NCI-H2081 treated with DMSO at 0.1 percent for 48 hours (cell line): ENCODE data around the gene PRRC2B.
"Not testable (repeated sequence)": the region's sequence is repeated elsewhere in the genome, so short reads cannot be mapped to it uniquely, and the experiment has no call there.

ENCODE experiments used
- DNase-seq: peaks from one replicate; lab custom pipeline; 2025; lab: John Stamatoyannopoulos, UW

PRRC2B gene

DNA sequence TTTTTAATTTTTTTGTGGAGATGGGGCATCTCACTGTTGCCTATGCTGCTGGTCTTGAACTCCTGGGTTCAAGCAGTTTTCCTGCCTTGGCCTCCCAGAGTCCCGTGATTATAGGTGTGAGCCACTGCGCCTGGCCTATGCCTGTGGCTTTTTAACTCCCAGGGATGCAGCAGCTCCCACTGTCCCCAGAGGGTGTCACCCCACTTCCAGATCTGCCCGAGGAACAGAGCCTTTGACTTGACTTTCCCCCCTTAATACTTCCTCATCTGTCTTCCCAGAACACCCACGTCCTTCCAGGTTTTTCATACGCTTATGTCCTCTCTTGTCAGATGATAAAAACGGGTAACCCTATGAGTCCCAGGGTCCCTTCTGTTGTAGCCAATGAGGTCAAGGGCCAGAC lies 7.6 kb upstream of the PRRC2B start:
- no peak for DNase-seq

GRCh38 chr9:131387394-131387793 lies 6.5 kb upstream of the PRRC2B start:
- no peak for DNase-seq

DNA sequence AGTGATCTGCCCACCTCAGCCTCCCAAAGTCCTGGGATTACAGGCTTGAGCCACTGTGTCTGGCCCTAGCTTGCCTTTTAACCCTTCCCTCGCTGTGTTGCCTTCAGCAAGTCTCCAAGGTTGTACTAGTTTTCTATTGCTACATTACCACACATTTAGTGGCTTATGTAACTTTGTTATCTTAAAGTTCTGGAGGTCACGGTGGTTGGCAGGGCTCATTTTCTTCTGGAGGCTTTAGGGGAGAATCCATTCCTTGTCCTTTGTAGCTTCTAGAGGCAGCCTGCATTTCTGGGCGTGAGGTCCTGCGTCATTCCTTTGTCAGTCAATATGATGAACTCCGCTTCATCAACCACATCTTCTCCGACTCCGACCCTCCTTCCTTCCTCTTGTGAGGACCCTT lies 2.9 kb upstream of the PRRC2B start:
- DNase-seq = no peak

GRCh38 chr9:131391504-131391903 lies 2.4 kb upstream of the PRRC2B start:
- DNase-seq = no peak

DNA sequence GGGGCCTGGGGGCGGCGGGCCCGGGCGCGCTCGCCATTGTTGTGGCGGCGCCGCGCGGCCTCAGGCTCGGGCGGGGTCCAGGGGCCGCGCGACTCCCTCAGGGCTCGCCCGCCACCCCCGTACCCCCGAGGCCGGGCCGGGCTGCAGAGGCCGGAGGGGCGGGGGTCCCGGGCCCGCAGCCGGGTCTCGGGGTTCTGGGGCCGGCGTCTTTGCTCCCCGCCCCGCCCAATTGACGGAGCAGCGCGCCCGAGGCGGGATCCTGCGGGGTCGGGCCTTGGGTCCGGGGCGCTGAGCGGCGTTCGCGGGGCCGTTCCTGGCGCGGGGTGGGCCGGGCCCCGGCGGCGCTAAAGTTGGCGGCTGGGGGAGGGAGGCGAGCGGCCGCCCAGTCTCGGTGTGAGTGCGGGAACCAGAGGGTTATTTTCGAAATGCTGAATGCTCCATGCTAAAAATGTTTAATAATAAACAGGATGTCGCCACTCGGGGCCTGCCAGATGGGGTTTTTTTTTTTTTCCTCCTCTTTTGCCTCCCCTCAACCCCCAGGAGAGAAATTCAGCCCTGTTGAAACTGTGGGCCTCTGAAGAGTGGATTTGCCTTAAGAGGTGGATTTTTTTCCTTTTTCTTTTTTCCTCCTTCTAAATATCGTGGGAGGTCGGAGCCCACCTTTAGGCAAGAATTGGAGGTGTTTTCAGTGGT lies 724 bp downstream of the PRRC2B start:
- no peak for DNase-seq

- no peak for DNase-seq
These were observed 1.5 kb downstream of the PRRC2B start for GRCh38 chr9:131395157-131396098.

DNA sequence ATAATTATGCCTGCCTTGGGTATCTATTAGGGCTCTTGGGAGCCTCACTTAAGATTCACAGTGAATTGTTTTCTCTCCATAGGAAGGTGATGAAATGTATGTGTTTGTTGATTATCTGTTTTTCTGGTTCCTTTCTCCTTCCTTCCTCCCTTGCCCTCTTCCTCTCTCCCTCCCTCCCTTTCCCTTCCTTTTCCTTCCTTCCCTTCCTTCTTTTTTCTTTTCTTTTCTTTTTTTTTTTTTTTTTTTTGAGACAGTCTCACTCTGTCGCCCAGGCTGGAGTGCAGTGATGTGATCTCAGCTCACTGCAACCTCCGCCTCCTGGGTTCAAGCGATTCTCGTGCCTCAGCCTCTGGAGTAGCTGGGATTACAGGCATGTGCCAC lies 2.2 kb downstream of the PRRC2B start:
- DNase-seq = not testable (repeated sequence)

GRCh38 chr9:131396626-131397025 lies 2.7 kb downstream of the PRRC2B start:
- no peak for DNase-seq

- DNase-seq = no peak
These were observed 3.4 kb downstream of the PRRC2B start for GRCh38 chr9:131397100-131397790.

- DNase-seq = no peak
These were observed 4.3 kb downstream of the PRRC2B start for GRCh38 chr9:131398204-131398603.

DNA sequence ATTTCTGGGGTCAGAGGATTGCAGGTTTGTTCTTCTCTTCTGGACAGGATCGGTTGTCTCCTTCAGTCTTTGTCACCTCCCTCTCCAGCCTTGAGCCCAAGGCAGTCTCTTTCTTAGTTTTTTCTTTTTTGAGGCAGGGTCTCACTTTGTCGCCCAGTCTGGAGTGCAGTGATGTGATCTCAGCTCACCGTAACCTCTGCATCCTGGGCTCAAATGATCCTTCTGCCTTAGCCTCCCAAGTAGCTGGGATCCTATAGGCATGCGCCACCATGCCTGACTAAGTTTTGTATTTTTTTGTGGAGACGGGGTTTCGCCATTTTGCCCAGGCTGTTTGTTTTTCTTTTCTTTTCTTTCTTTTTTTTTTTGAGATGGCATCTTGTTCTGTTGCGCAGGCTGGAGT lies 6.1 kb downstream of the PRRC2B start:
- no peak for DNase-seq

DNA sequence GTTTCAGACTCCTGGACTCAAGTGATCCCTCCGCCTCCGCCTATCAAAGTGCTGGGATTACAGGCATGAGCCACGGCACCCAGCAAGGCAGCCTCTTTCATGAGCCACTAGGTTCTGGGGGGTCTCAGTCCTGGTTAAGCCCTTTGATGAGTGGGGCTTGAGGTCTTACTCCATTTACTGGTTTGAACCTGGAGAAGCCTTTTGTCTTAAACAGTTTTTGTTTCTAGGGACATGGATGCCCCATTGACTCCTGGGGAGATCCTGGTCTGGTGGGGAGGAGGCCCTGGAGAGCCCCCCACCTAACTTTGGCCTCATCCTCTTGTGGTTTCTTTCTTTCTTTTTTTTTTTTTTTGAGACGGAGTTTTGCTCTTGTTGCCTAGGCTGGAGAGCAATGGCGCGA lies 6.7 kb downstream of the PRRC2B start:
- DNase-seq = no peak

- DNase-seq = no peak
These were observed 8.2 kb downstream of the PRRC2B start for GRCh38 chr9:131402073-131402472.

- no peak for DNase-seq
These were observed 9.0 kb downstream of the PRRC2B start for GRCh38 chr9:131402738-131403492.

DNA sequence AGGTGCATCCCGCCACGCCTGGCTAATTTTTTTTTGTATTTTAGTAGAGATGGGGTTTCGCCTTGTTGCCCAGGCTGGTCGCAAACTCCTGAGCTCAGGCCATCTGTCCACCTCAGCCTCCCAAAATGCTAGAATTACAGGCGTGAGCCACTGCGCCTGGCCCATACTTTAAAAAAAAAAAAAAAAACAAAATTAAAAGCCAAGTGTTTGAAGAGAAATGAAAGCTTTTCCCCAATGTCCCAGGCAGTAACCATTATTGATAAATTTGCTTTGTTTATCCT lies 9.5 kb downstream of the PRRC2B start:
- DNase-seq = no peak

- DNase-seq = no peak
These were observed 10.7 kb downstream of the PRRC2B start for GRCh38 chr9:131404581-131404980.

DNA sequence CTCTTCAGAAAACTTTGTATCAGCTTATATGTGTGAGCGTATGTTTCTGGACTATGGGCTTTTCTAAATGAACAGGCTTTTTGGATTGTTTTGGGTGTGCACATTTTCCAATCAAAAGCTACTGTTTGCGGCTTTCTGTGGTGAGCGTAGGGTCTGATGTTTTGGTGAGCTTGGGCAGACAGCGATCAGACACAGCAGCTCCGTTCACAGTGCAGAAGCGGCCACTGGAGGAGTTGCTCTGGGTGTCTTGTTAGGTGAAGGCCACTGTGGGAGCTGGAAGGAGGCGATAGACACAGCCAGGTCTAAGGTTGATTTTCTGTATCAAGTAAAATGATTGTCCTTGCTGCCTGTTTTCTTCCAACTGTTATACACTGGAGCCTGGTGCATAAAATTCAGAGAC lies 11.1 kb downstream of the PRRC2B start:
- no peak for DNase-seq

- no peak for DNase-seq
These were observed 11.5 kb downstream of the PRRC2B start for GRCh38 chr9:131405428-131405827.

GRCh38 chr9:131405858-131406537 lies 12.1 kb downstream of the PRRC2B start:
- DNase-seq = no peak

DNA sequence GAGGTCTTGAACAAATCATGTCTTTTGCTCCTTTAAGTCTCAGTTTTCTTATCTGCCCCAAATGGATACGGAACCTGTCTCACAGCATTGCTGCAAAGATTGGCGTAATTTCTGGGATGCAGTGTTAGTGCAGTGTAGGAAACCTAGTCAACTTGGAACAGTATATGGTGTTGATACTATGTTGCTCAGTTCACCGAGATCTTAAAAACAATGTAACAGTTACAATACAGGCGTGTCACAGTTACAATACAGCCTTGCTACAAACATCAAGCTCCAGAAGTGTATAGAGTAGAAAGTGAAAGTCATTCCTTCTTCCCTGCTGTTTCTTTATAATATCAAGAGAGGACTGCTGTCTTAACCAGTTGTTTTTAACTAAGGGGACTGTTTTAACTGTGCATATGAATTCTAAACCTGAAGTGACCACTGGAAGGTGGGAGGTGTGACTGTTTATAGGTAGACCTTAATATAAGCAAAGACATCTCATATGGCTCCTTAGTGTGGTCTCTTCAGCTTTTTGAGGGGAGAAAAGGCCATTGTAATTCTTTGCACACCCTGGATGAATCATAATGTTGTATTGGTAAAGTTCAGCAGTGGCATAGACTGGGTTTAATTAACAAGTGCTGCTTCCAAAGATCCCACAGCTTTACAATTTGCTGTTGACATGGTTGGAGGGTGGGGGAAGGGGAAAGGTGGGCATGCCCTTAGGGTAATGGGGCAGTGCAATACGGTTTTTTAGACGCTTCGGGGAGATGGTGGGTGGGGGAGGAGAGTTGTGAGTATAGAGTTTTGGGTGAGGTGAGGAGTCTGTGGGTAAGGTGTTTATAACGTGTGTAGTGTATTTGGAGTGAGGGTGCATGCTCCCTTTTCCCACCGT lies 12.9 kb downstream of the PRRC2B start:
- no peak for DNase-seq

DNA sequence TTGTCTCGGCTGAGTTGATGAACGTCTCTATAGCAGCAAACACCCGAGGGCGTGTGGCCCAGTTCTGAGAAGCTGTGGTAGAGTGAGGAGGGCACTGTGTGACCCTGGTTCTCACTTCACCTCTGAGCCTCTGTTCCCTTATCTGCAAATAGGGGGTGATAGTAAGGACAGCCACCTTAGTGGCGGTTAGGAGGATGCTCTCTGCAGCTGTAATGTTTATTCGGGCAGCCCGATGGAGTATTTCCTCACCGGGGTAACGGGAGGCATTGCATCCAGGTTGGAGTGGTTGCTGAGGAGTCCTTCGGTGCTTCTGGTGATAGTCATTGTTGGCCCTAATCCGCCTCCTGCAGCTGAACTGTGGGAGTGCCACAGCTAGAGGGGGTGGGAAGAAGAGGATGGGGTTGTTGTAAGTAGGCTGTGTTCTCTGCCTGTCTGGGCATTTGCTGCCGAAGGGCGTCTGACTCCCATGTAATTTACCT lies 13.9 kb downstream of the PRRC2B start:
- no peak for DNase-seq
